SK-N-MC (cell line): ENCODE data around the gene ZNF239.

Source experiments
- EZH2 ChIP-seq: fragments of 200-600 bp; sonication (generic); IDR thresholded peaks from one replicate; pipeline ENCODE4 v1.6.1; 2017; ENCODE audit warnings: antibody characterized with exemption
- POLR2AphosphoS5 ChIP-seq: IDR thresholded peaks from 2 replicates; pipeline ENCODE4 v1.6.1; 2012; ENCODE audit warnings: mild to moderate bottlenecking, low read depth, low read length, borderline replicate concordance

DNA sequence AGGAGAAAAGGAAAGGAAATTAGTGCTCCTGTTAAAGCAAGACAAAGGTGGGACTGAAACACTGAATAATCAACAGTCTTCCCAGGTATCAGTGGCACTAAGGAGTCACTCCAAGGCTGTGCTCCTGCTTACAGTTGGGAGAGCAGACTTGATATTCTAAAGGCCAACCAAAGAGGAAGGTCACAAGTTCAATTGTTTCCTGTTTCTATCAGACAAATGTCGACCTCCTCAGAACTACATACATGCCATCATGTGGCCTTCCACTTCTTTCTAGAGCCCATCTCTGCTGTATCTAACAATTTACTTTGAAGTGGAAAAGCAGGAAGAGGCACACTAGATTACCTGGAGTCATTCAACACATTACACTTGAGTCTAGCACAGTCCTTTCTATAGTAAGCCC is 3.4 kb downstream of the ZNF239 start:
- TF ChIP-seq EZH2 (no peak), POLR2AphosphoS5 (no peak)
